Neural cell (in vitro differentiated cells): ENCODE data around the gene TMF1.

Experiments used
- EP300 ChIP-seq: fragments of 450-650 bp; conservative IDR thresholded peaks from 2 replicates; pipeline ENCODE4 v1.6.1; 2014; ENCODE audit warnings: antibody characterized with exemption, mild to moderate bottlenecking, moderate library complexity; ENCODE audit not compliant: poor library complexity, severe bottlenecking
- EZH2 ChIP-seq: fragments of 200-600, 300-800 bp; shearing (Covaris generic), sonication (generic); IDR thresholded peaks from 2 replicates; pipeline ENCODE4 v1.6.1; 2014; ENCODE audit warnings: antibody characterized with exemption, low read length, borderline replicate concordance, mild to moderate bottlenecking; ENCODE audit not compliant: insufficient read depth, poor library complexity, severe bottlenecking
- MXI1 ChIP-seq: fragments of 450-650 bp; conservative IDR thresholded peaks from 2 replicates; pipeline ENCODE4 v1.6.1; 2014; ENCODE audit warnings: antibody characterized with exemption, mild to moderate bottlenecking; ENCODE audit not compliant: poor library complexity, severe bottlenecking
- POLR2AphosphoS5 ChIP-seq: IDR thresholded peaks from 2 replicates; pipeline ENCODE4 v1.6.1; 2012
- RAD21 ChIP-seq: fragments of 450-650 bp; conservative IDR thresholded peaks from 2 replicates; pipeline ENCODE4 v1.6.1; 2014; ENCODE audit warnings: antibody characterized with exemption, mild to moderate bottlenecking, moderate library complexity
- SMC3 ChIP-seq: fragments of 450-650 bp; conservative IDR thresholded peaks from 2 replicates; pipeline ENCODE4 v1.6.1; 2014; ENCODE audit warnings: antibody characterized with exemption, mild to moderate bottlenecking, moderate library complexity; ENCODE audit not compliant: poor library complexity
- TAF1 ChIP-seq: IDR thresholded peaks from 2 replicates; pipeline ENCODE4 v1.6.1; 2012; ENCODE audit warnings: low read depth
- TF ChIP-seq, protein P1 (sequence below): IDR thresholded peaks from 2 replicates; pipeline ENCODE4 v1.6.1; 2012; ENCODE audit warnings: borderline replicate concordance
- TF ChIP-seq, protein P2 (sequence below): fragments of 450-650 bp; IDR thresholded peaks from 2 replicates; pipeline ENCODE4 v1.5.1; 2014; ENCODE audit warnings: antibody characterized with exemption, mild to moderate bottlenecking, moderate library complexity; ENCODE audit not compliant: poor library complexity, severe bottlenecking

DNA sequence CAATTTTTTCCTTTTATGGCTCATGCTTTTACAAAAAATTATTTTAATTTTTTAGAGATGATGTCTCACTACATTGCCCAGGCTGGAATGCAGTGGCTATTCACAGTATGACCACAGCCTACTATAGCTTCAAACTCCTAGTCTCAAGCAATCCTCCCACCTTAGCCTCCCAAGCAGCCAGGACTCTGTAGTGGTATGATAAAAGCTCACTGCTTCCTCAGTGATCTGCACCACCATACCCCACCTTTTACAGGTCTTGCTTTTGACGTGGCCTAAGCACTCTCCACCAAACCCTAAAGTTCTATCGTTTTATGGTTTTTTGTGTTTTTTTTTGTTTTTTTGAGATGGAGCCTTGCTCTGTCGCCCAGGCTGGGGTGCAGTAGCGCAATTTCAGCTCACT is 14.0 kb upstream of the TMF1 start:
- TF ChIP-seq, protein P1, sequence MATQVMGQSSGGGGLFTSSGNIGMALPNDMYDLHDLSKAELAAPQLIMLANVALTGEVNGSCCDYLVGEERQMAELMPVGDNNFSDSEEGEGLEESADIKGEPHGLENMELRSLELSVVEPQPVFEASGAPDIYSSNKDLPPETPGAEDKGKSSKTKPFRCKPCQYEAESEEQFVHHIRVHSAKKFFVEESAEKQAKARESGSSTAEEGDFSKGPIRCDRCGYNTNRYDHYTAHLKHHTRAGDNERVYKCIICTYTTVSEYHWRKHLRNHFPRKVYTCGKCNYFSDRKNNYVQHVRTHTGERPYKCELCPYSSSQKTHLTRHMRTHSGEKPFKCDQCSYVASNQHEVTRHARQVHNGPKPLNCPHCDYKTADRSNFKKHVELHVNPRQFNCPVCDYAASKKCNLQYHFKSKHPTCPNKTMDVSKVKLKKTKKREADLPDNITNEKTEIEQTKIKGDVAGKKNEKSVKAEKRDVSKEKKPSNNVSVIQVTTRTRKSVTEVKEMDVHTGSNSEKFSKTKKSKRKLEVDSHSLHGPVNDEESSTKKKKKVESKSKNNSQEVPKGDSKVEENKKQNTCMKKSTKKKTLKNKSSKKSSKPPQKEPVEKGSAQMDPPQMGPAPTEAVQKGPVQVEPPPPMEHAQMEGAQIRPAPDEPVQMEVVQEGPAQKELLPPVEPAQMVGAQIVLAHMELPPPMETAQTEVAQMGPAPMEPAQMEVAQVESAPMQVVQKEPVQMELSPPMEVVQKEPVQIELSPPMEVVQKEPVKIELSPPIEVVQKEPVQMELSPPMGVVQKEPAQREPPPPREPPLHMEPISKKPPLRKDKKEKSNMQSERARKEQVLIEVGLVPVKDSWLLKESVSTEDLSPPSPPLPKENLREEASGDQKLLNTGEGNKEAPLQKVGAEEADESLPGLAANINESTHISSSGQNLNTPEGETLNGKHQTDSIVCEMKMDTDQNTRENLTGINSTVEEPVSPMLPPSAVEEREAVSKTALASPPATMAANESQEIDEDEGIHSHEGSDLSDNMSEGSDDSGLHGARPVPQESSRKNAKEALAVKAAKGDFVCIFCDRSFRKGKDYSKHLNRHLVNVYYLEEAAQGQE, result no peak
- TF ChIP-seq, protein P2, sequence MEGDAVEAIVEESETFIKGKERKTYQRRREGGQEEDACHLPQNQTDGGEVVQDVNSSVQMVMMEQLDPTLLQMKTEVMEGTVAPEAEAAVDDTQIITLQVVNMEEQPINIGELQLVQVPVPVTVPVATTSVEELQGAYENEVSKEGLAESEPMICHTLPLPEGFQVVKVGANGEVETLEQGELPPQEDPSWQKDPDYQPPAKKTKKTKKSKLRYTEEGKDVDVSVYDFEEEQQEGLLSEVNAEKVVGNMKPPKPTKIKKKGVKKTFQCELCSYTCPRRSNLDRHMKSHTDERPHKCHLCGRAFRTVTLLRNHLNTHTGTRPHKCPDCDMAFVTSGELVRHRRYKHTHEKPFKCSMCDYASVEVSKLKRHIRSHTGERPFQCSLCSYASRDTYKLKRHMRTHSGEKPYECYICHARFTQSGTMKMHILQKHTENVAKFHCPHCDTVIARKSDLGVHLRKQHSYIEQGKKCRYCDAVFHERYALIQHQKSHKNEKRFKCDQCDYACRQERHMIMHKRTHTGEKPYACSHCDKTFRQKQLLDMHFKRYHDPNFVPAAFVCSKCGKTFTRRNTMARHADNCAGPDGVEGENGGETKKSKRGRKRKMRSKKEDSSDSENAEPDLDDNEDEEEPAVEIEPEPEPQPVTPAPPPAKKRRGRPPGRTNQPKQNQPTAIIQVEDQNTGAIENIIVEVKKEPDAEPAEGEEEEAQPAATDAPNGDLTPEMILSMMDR, result no peak
- TF ChIP-seq TAF1, result no peak
- TF ChIP-seq POLR2AphosphoS5, result no peak
- TF ChIP-seq EZH2, result no peak
- no peak for TF ChIP-seq EP300
- no peak for TF ChIP-seq MXI1
- TF ChIP-seq SMC3, result no peak
- no peak for TF ChIP-seq RAD21
